NCI-H1105 treated with DMSO at 0.1 percent for 48 hours (cell line): ENCODE measurements around the gene SS18.

Source experiments
- DNase-seq: peaks from one replicate; lab custom pipeline; 2025; lab: John Stamatoyannopoulos, UW

SS18 gene

DNA sequence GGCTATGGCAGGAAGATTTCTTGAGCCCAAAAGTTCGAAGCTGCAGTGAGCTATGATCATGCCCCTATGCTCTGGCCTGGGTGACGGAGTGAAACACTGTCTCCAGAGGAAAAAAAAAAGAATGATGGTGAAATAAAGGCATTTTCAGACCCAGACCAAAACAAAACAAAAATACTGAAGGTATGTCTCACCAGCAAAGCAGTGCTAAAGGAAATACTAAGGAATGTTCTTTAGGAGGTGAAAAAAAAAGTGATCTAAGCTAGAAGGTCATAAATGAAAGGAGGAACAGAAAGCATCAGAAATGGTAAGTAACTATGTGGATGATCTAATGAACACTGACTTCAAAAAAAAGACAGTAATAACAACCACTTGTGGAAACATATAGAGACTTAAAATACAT is 18.7 kb downstream of the SS18 start:
- no peak for DNase-seq

DNA sequence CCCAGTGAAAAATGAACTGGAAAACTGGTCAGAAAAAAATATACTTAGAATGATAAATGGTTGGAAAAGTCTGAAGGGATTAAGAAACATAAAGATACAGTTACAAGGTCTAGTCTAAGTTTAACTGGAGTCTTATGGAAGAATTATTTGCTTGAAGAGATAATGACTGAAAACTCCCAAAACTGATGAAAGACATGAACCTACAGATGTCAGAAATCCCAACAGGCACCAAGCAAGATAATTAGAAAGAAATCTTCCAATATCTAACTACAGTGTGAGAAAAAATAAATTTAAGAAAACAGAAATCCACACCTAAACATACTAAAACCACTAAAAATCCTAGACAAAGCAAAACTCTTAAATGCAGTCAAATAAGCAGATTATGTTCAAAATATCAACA is 19.4 kb downstream of the SS18 start:
- DNase-seq, result no peak

DNA sequence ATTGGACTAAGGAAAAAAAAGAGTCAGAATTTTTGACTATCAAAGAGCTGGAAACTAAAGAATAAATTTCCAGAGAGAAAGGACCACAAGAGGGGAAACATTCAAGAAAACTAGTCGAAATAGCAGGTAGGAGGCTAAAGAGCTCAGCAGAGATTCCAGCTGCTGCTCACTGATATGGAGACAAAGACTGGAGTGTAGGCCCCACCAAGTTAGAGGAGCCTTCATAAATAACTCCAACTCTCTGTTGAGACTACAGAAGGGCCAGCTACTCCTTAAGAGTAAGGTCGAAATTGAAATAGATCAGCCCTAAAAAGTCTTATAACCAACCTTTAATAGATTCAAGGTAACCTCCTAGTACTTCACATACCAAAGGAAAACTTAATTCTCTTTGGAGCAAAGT is 31.1 kb downstream of the SS18 start:
- no peak for DNase-seq

DNA sequence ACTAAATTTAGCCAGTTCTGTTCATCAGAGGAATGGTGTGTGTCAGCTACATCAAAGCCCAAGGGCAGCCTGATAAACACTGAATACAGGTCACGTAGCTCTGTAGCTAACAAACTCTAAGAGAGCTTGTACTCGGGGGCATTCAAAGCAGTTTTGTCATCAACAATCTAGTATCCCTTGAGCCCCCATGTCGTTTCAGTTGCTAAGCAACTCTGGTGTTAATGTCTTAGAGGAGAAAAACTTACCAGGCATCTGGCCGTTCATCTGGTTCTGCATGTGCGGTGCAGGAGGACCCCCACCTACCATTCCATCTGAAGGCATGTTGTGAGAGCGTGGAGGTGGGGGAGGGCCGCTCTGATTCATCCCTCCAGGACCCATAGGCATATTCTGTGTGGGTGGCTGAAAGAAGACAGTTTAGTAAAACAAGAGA is 33.1 kb downstream of the SS18 start:
- DNase-seq, result no peak

DNA sequence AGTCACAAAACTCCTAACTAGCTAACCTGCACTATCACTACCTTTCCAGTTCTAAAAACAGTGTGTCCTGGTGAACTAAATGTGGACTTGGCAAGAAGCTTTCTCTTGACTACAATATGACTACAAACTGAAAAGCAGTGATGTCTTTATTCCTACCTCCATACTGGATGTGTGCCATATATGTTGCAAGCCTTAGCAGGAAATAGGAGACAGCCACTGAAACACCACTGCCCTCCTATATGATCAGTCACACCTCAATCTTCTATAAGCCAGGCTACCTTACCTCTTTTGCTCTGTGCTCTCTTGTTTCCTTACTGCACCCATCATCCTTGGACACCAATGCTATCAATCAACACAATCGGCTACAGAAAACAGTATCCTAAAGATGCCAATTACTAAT is 34.1 kb downstream of the SS18 start:
- no peak for DNase-seq

DNA sequence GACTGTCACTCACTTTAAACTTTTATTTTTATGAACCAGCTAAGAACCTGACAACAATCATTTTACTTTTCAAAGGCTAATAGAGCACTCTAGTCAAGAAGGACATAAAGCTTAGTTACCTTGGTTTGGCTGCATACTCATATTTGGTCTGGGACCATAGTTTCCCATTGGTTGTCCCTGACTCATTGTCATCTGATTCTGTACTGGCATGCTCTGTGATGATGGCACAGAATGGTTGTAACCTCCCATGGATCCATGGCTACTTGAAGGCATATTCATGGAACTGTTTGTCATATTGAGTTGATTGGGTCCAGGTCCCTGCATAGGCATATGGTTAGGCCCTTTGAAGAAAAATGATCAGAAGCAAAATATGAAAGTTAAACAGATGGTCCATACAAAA is 37.9 kb downstream of the SS18 start:
- peak; percentile 7 for DNase-seq

DNA sequence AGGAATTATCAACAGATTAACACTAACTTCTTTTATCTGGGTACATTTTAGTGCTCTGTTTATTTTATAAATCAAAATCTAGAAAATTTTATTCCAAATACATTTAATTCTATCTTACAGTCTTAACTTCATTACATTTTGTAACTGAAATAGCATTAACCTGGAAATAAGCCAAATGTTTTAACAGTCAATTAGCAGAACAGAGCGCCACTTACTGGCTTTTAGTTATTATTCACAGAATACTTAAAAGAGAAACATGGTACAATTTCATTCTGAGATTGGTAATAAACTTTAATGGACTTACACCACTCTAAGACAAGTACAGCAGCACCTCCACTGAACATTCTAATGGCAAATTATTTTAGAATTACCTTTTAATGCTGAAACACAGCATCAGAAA is 38.6 kb downstream of the SS18 start:
- peak; percentile 81 for DNase-seq

DNA sequence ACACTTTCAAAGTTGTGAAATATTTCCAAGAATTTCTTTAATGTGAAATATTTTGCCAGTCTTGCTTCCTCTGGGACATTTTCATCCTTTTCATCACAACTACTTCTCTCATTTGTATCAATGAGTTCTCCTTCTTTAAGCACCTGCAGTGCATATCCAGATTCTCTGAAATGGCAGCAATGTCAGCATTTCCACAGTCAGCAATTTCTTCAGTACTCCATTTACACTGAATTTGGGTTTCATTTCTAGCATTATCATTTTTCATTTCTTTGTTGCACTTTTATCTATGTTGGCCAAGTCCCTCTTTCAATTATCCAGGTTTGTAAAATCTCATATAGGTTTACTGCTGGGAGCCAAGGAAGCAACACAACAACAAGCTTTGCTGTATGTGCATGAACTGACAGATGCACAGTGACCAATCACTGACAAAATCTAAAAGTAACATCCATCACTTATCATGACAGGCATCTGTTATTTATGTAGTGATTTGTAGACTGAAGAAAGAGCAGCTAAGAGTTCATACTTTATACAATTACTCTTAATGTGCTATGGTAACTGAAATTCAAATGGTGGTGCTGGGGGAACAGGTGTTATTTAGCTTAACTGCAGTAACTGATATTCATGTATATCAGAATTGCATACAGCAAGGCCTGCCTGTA is 43.9 kb downstream of the SS18 start:
- DNase-seq, result no peak

DNA sequence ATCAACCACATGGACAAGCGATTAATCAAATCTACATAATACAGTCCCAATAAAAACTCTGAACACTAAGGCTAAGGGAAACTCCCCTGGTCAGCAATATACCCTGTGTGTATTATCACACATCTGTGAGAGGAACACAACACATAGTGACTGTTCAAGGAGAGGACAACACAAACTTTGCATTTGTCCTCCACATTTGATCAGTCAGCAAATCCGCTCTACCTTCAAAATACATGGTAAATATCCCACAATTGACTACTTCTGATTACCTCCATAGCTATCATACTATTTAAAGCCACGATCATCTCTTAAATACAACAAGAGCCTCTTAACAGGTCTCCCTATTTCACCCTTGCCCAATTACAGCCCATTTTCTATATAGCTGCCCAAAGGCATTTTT is 45.6 kb downstream of the SS18 start:
- DNase-seq, result no peak

DNA sequence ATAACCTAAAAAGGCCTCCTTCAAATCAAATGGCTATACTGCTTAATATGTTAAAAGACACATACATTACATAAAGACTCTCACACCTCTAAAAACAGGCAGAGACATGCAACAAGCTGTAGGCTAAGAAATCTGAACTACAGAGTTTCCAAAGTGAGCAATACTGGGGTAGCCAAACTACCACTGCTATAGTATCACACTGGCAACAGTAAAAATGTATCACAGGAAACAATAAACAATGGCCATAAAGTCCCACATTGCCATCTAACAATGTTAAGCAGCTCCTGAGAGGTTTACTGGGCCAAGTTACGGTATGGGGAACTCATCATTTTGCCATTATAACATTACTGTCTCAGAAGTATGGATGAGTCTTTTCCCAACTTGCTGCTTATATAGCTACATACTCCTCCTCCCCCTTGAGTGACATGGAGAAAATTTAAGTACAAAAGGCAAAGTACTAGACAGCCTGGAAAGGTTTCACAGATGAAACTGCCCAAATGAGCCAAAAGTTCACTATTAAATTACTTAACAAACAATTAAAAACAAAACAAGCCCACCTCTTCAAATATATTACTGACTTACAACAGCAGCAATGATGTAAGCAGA is 50.3 kb downstream of the SS18 start:
- DNase-seq, result no peak

DNA sequence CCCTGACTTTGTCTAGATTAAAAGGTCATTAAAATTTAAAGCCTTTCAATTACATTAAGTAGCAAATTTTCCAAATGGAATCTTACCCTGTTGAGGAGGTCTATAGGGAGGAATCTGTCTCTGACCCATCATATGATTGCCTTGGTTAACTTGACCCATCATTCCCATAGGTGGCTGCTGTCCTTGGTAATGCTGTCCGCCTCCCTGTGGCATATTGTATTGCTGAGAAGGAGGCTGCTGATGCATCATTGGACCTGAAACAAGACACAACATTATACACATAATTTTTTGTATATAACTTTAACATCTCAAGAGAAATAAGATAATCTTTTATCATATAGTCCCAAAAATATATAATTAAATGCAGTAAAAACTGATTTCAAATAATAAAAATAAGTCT is 51.2 kb downstream of the SS18 start:
- no peak for DNase-seq

DNA sequence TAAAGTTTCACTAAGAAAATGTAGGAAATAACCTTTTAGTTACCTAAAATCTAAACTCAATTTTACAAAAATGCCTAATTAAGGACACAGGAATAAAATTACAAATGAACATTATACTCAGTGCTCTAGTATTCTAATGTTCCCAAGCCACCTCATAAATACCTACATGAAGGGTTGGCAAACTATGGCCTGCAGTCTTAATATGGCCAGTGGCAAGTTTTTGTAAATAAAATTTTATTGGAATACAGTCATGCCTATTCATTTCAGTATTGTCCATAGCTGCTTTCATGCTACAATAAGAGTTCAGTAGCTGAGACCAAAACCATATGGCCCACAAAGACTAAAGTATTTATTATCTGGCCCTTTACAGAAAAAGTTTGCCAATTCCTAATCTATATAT is 53.8 kb downstream of the SS18 start:
- DNase-seq, result no peak

DNA sequence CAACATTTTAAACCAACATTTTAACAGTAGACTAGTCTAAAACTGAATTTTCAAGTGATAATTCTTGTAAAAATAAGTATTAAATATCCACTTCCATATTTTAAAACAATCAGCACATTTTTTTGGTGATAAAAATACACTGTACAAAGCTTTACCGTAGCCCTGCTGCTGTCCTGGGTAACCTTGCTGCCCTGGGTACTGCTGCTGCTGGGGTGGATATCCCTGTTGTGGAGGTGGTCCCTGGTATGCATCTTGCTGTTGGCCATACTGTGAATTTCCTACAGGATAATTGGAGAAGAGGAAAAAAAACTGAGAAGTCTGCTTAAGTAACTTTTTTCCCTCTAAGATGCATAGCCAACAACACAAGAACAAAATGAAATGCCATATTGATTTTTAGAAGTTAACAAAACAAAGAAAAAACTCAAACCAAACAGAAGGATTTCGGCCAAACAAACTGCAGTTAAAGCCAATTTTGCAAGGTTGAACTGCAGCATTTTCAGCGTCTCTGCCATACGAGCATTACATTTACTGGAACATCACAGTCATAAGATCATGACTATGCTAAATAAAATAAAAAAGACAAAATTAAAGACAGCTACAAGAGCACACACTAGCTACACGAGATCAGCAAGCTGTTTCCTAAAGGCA is 55.4 kb downstream of the SS18 start:
- no peak for DNase-seq

DNA sequence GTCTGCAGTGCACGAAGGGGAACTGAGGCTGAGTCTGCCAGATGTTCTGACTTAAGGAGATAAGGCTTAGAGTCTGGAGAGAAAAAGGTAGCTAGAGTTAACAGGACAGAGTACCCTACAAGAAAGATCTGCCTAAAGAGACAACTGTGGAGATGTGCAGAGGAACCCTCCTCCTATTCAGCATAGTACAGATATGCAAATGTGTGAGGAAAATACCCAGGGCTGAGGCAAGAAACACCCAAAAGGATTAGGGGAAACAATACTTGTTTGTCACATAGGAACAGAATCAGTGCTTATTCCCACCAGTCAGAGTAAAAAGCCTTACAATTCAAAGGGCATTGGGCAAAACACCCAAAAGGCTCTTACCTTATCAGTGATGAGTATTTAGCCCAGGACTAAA is 67.8 kb downstream of the SS18 start:
- DNase-seq, result no peak

DNA sequence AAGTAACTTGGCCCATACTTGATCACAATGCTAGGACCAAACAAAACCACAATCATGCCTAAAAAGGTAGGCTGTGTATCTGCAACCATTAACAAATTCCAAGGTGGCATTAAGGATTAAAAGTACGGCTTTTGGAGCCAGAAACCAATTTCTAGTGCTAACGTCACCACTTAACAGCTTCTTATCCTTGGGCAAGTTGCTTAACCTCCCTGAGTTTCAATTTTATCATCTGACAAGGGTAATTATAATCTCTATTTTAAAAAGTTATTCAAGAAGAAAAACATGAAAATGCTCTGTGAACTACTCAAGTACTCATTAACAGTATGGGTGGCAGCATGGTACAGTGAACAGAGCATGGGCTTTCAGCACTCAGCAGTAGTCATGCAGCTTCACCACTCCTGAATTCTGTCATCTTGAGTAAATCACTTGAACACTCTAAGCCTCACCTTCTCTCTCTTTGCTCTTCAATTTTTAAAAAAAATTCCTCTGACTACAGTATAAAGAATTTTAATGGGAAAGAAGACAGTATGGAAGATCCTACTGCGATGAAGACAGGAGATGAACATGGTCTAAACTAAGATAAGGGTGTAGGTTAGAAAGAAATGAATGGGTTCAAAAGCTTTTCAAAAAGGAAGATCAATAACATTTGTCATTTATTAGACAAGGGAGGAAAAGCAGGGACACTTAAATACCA is 69.2 kb downstream of the SS18 start:
- no peak for DNase-seq

DNA sequence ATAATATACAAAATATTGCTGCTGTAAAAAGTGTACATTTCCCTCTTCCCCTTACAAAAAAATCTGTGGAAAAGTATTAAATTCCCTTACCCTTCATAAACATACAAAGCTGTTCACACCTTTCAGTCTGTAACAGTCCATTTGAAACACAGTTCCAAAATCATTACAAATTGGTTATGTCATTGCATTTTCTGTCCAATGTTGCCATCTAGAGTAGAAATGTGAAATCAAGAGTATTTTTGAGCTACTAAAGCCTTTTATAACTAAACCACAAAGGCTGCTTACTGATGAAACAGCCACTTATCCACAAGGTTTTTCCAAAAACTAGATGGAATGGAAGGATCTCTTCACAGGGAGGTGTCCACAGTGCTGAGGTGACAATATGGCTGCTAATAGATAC is 72.5 kb downstream of the SS18 start:
- no peak for DNase-seq

DNA sequence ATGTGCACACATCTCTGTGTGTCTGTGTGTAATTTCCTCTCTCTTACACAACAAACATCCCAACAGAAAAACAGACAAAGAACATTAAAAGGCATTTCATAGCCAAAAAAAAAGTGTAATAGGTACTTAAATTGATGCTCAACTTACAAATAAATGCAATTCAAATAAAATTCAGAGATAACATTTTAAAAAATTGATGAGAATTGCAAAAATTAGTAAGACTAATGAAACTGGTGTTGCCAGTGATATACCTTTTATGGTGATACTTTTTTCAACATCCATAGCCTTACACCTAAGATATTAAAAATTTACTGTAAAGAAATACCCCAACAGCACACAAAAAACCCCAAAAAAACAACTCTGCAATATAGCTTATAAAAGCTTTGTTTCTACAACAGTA is 76.0 kb downstream of the SS18 start:
- DNase-seq, result no peak

DNA sequence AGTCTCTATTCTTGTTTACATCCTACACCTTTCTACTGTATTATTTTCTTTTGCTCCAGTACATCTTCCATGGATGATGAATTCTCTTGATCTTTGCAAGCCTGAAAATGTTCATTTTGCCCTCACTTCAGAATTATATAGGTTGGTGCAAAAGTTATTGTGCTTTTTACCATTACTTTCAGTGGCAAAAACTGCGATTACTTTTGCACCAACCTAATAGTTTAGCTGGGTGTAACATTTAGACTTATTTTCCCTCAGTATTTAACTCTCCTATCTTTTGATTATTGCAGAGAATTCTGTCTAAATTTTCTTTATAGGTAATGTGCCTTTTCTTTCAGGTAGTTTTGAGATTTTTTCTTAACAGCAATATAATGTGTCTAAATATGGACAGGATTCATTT is 81.8 kb downstream of the SS18 start:
- no peak for DNase-seq

DNA sequence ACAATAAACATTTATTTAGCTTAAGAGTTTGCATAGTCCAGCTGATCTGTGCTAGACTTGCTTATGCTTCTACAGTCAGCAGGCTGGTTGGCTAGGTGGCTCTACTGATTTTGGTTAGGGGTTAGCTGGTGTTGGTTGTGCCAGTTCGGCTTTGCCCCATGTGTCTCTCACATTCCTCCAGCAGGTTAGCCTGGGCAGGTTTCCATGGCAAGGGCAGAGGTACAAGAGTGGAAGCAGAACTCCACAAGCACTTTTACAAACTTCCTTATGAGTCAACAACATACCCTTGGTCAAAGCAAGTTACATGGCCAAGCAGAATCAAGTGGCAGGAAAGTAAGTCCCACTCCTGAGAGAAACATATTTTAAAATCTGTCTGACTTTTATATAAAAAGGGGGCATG is 82.3 kb downstream of the SS18 start:
- no peak for DNase-seq

DNA sequence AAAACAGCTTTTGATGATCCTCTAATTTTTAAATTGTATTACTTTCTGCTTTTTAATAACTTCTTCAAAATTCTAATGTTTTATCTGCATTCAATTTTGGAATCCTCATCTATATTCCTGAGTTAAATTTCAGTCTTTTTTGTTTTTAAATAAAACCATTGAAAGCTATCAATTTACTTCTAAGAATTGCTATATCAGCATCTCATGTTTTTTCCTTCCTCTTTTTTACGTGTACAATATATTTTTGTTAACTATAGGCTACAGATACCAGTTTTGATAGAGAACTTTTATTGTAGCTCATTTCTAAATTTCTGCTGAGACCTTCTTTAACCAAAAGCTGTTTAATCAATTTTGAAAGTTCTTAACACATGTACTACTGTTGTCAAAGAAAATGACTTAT is 84.5 kb downstream of the SS18 start:
- no peak for DNase-seq

DNA sequence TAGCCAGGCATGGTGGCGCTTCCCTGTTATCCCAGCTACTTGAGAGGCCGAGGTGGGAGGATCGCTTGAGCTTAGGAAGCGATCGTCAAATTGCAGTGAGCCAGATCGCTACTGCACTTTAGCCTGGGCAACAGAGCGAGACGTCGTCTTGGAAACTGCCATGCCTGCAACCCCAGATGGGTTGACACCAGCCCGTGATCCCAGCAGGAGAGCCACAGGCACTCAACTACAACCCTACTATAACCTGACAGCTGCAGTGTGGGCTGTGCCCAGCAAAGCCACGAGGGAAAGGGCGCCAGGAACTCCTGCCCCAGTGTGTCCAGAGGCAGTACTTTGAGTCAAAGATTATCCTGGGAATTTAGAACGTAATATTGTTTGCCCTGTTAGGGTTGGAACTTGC is 85.6 kb downstream of the SS18 start:
- no peak for DNase-seq

DNA sequence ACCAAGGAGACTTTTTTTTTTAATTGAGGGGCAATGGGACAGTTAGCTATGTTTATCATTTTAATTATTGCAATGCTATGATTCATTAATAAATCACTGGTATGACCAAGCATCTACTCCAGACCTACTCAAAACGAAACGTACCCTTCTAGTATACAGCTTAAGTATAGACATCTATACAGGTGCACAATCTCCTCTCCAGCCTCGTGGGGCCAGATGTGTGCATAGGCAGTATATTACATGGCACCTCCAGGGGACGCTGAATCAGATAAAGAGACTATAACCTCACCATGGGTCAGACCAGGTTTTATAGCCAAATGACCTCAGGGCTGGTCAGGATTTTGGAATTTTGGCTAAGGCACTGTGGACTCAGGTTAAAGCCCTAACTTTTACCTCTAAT is 86.6 kb downstream of the SS18 start:
- DNase-seq, result no peak

DNA sequence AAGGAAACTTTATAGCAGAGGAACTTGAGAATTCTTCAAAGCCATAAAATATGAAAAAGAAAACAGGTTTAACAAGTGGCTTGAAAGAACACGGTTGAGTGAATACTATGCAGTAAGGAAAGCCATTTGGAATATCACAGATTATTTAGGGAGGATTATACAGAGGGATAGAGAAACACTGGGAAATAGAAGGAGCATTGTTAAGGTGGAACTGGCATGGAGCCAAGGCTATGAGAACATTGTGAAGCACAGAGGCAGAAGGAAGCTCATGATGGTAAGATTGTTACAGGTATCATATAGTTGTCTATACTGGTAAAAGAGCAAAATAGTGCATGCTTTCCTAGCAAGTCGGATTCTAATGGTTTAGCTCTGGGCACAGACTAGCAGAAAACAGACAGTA is 87.1 kb downstream of the SS18 start:
- DNase-seq, result peak; percentile 16
